Measurements from ENCODE around the gene MICALL2.

MICALL2 gene

GRCh38 chr7:1431634-1432380 is 27.5 kb downstream of the MICALL2 start:
- no peak for DNase-seq

- no peak for DNase-seq
Measured at GRCh38 chr7:1431226-1431625, 28.0 kb downstream of the MICALL2 start.

- no peak for DNase-seq
Measured at GRCh38 chr7:1430056-1430845, 29.0 kb downstream of the MICALL2 start.

- DNase-seq = no peak
Measured at GRCh38 chr7:1428941-1429501, 30.2 kb downstream of the MICALL2 start.

DNA sequence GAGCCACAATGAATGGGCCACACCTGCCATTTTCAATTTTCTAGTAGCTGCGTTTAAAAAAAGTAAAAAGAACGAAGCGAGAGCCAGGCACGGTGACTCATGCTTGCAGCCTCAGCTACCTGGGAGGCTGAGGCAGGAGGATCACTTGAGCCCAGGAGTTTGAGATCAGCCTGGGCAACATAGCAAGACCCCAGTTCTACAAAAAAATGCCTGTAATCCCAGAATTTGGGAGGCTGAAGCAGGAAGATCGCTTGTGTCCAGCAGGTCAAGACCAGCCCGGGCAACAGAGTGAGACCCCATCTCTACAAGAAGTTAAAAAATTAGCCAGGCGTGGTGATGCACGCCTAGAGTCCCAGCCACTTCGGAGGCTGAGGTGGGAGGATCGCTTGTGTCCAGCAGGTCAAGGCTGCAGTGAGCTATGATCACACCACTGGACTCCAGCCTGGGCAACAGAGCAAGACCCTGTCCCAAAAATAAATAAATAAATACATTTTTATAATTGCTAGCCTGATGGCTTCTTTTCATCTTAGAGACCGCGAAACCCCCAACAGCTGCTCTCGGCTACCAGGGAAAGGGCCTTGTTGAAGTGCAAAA is 32.1 kb downstream of the MICALL2 start:
- no peak for DNase-seq

- DNase-seq = no peak
Measured at GRCh38 chr7:1426474-1426873, 32.8 kb downstream of the MICALL2 start.

DNA sequence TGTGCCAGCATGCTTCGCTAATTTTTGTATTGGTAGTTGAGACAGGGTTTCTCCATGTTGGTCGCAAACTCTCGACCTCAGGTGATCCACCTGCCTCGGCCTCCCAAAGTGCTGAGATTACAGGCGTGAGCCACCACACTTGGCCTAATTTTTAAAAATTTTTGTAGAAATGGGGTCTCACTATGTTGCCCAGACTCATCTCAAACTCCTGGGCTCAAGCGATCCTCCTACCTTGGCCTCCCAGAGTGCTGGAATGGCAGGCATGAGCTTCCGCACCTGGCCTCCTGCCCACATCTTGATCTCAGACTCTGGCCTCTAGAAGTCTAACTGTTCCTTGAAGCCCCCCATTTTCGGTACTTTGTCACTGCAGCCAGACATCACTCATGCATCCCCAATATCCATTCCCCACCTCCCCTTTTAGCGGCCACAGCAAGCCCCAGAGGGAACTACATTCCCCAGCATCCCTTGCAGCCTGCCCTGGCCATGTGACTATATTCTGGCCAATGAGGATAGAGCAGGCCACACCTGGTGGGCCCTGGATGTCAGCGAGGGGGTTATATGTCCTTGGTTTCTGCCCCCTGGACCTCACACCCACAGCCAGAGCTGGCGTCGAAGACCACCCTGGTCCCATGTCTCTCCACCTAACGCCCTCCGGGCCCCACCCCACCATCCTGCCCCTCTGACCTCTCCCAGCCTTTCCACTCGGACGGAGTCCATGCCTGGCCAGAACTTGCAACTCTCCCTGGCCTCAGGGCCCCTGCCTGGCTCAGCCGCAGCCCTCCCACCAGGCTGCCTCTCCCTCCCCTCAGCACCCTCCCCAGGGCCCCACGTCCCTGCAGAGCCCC is 33.8 kb downstream of the MICALL2 start:
- DNase-seq = no peak

- DNase-seq = no peak
Measured at GRCh38 chr7:1424041-1424440, 35.2 kb downstream of the MICALL2 start.

GRCh38 chr7:1423264-1423811 is 35.9 kb downstream of the MICALL2 start:
- no peak for DNase-seq

- DNase-seq = no peak
Measured at GRCh38 chr7:1422512-1423263, 36.6 kb downstream of the MICALL2 start.

DNA sequence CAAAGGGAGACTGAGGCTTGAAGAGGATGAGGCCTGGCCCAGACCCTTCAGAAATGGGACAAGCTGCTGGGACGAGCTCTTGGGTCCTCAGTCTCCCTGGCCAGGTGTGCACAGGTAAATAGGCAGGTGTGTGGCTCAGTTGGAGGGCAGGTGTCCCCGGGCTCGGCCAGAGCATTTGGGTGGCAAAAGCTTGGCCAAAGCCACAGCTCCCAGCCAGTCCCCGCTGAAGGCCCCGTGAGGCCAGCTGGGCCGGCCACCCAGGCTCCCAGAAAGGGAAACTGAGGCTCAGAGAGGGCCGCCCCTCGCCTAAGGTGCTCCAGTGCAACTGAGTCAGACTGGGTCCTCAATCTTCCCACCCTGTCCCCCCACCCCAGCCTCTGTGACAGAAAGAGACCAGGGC is 37.3 kb downstream of the MICALL2 start:
- no peak for DNase-seq

GRCh38 chr7:1421020-1421790 is 38.1 kb downstream of the MICALL2 start:
- no peak for DNase-seq

- DNase-seq = no peak
Measured at GRCh38 chr7:1419688-1420087, 39.6 kb downstream of the MICALL2 start.

DNA sequence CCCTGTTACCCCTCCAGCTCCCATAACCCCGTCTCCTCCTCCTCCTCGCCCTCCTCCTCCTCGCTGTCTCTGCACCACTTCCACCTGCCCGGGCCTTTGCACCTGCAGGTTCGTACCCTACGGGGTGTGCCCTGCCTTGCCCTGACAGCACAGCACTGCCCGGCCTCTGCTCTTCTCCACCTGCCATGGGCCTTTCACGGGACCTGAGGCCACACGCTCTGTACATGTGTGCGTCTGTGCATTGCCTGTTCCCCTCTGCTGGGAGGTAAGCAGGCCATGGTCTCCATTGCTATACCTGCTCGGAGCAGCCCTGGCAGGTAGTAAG is 40.0 kb downstream of the MICALL2 start:
- no peak for DNase-seq

GRCh38 chr7:1418505-1419309 is 40.6 kb downstream of the MICALL2 start:
- DNase-seq = no peak

DNA sequence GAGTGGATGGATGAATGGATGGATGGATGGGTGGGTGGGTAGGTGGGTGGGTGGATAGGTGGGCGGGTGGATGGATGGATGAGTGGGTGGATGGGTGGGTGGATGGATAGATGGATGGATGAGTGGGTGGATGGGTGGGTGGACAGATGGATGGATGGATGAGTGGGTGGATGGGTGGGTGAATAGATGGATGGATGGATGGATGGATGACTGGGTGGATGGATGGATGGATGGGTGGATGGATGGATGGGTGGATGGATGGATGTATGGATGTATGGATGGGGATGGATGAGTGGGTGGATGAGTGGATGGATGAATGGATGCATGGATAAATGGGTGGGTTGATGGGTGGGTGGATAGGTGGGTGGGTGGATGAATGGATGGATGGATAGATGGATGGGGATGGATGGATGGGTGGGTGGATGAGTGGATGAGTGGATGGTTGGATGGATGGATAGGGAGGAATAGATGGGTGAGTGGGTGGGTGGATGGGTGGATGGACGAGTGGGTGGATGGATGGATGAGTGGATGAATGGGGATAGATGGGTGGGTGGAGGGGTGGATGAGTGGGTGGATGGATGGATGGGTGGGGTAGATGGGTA is 43.8 kb downstream of the MICALL2 start:
- DNase-seq = no peak

- DNase-seq = no peak
Measured at GRCh38 chr7:1413936-1414639, 45.2 kb downstream of the MICALL2 start.

DNA sequence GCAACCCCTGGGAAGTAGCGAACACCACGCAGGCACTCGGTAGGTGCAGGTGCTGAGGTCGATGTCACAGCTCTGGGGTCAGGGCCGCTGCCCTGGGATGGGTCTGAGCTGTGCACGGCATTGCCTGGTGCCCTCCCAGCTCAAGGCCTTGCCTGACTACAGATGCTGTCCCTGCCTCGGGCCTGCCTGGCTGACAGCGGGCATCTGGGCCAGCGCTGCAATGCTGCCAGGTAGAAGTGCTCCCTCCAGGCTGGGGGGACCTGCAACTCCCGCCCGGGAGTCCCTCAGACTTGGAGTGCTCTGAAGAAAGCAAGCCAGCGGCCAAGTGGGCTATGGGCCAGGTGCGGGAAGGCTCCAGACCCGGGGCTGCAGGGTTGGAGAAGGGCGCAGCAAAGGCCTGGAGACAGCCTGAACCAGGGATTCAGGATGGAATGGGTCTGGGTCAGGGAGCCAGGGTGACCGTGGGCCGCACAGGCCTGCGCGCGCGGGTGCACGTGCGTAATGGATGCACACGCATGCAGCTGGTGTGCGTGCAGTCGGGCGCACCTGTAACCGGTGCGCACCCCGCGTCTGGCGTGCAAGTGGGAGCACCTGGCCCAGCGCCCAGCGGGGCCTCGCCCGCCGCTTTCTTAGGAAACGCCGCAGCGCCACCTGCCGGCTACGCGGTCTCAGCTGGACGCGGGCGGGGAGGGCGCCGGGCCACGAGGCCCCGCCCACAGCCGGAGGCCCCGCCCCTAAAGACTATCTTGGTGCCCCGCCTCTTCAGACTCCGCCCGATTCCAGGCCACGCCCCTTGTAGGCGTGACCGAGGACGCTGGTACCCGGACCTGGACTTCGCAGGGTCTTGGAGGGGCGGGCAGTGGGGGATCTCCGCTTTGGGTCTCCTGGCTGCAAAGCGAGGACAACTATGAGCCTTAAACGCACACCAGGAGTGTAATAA is 46.7 kb downstream of the MICALL2 start:
- peak; percentile 70 for DNase-seq
